Parathyroid adenoma (tissue), 2 donors: Measurements from ENCODE around the gene GLG1.

Source experiments
- H2AFZ ChIP-seq: fragments of 300-600 bp; sonication (generic); one replicate; pipeline ENCODE4 v1.7.0; 2017; ENCODE audit warnings: antibody characterized with exemption, mild to moderate bottlenecking
- H3K27ac ChIP-seq: fragments of 300-600 bp; sonication (generic); one replicate; pipeline ENCODE4 v1.7.0; 2017
- H3K27me3 ChIP-seq: fragments of 300-600 bp; sonication (generic); one replicate; pipeline ENCODE4 v1.7.0; 2017; ENCODE audit warnings: low read length; ENCODE audit not compliant: control insufficient read depth, insufficient read depth
- H3K36me3 ChIP-seq: fragments of 300-600 bp; sonication (generic); one replicate; pipeline ENCODE4 v1.7.0; 2017; ENCODE audit warnings: low read length; ENCODE audit not compliant: control insufficient read depth, insufficient read depth
- H3K4me1 ChIP-seq: fragments of 300-600 bp; sonication (generic); one replicate; pipeline ENCODE4 v1.7.0; 2017; ENCODE audit warnings: control low read depth
- H3K4me2 ChIP-seq: fragments of 300-600 bp; sonication (generic); one replicate; pipeline ENCODE4 v1.7.0; 2017; ENCODE audit warnings: low read length
- H3K4me3 ChIP-seq: fragments of 300-600 bp; sonication (generic); one replicate; pipeline ENCODE4 v1.7.0; 2017; ENCODE audit warnings: low read depth, low read length
- H3K79me2 ChIP-seq: fragments of 300-600 bp; sonication (generic); one replicate; pipeline ENCODE4 v1.7.0; 2017; ENCODE audit warnings: control low read depth
- H3K9ac ChIP-seq: fragments of 300-600 bp; sonication (generic); one replicate; pipeline ENCODE4 v1.7.0; 2017; ENCODE audit warnings: mild to moderate bottlenecking
- H3K9me3 ChIP-seq: fragments of 300-600 bp; sonication (generic); one replicate; pipeline ENCODE4 v1.7.0; 2017; ENCODE audit warnings: low read length; ENCODE audit not compliant: control insufficient read depth
- TF ChIP-seq, protein P1 (sequence below): fragments of 300-600 bp; sonication (generic); IDR thresholded peaks from one replicate; pipeline ENCODE4 v1.7.0; 2017; ENCODE audit warnings: antibody characterized with exemption, mild to moderate bottlenecking
- donor health status: primary hyperparathyroidism.

GLG1 gene

DNA sequence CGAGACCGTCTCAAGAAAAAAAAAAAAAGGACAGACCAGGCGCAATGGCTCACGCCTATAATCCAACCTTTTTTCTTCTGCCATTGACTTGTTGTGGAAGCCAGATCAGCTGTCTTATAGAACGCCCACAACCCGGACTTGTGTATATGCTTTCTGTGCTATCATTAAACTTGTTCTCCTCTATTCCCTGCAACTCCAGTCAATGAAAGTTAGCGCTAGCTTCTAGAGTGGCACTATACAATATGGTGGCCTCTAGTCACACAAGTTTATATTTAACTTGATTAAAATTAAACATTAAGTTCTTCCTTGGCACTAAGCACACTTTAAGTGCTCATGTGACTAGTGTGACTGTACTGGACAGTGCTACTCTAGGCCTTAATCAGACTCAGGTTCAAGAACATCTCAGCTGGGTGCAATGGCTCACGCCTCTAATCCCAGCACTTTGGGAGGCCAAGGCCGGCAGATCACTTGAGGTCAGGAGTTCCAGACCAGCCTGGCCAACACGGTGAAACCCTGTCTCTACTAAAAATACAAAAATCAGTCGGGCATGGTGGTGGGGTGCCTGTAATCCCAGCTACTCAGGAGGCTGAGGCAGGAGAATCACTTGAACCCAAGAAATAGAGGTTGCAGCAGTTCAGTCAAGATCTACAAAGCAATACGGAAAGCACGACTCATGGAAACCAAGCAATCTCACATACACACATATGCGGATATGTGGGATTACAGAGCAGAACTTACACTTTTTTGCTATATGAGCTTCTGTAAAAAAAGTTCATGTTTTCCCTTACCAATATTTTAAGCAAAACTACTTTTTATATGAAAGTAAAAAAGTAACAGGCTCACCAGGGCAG lies 18.8 kb upstream of the GLG1 start:
- no peak overlapping the region for H3K4me2 ChIP-seq
- H3K4me1 ChIP-seq, result peaks cover 3% of the 10 kb centered on the region
- no peaks in the 10 kb centered on the region for H3K9me3 ChIP-seq
- no peak overlapping the region for H2AFZ ChIP-seq
- no peaks in the 10 kb centered on the region for H3K27me3 ChIP-seq
- no peak overlapping the region for H3K27ac ChIP-seq
- TF ChIP-seq, protein P1, sequence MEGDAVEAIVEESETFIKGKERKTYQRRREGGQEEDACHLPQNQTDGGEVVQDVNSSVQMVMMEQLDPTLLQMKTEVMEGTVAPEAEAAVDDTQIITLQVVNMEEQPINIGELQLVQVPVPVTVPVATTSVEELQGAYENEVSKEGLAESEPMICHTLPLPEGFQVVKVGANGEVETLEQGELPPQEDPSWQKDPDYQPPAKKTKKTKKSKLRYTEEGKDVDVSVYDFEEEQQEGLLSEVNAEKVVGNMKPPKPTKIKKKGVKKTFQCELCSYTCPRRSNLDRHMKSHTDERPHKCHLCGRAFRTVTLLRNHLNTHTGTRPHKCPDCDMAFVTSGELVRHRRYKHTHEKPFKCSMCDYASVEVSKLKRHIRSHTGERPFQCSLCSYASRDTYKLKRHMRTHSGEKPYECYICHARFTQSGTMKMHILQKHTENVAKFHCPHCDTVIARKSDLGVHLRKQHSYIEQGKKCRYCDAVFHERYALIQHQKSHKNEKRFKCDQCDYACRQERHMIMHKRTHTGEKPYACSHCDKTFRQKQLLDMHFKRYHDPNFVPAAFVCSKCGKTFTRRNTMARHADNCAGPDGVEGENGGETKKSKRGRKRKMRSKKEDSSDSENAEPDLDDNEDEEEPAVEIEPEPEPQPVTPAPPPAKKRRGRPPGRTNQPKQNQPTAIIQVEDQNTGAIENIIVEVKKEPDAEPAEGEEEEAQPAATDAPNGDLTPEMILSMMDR, result no peak
- H3K9ac ChIP-seq, result no peak overlapping the region
- no peaks in the 10 kb centered on the region for H3K36me3 ChIP-seq
- H3K79me2 ChIP-seq, result no peaks in the 10 kb centered on the region
- H3K4me3 ChIP-seq, result no peak overlapping the region

DNA sequence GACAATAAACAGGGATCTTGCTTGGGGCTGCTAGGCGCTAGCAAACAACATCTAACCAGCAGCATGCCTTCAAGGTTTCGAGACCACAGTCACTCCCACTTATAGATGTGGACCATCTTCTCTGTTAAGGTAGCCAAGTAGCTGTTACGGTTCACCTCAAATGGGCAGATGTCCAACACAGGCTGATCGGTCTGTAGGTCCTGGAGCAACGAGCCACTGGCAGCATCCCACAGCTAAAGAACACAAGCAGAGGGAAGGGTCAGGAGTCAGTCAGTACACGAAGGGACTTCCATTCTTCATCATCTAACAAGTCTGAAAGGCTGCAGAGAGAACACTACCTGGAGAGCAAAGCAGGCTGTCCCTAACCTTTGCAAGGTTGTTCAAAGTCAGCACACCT lies 16.9 kb upstream of the GLG1 start:
- Histone ChIP-seq H3K4me2 (no peak overlapping the region), H2AFZ (no peak overlapping the region), H3K36me3 (no peaks in the 10 kb centered on the region), H3K79me2 (no peaks in the 10 kb centered on the region), H3K4me1 (peaks cover 3% of the 10 kb centered on the region), H3K27me3 (no peaks in the 10 kb centered on the region), H3K27ac (no peak overlapping the region), H3K4me3 (no peak overlapping the region), H3K9me3 (no peaks in the 10 kb centered on the region), H3K9ac (no peak overlapping the region)
- TF ChIP-seq, protein P1, result no peak

GRCh38 chr16:74623214-74623838 lies 16.4 kb upstream of the GLG1 start:
- no peak overlapping the region for H3K4me2 ChIP-seq
- no peak overlapping the region for H3K4me3 ChIP-seq
- no peaks in the 10 kb centered on the region for H3K36me3 ChIP-seq
- TF ChIP-seq, protein P1, result peak; percentile 59
- H3K27ac ChIP-seq, result no peak overlapping the region
- no peaks in the 10 kb centered on the region for H3K79me2 ChIP-seq
- H3K27me3 ChIP-seq, result no peaks in the 10 kb centered on the region
- no peak overlapping the region for H3K9ac ChIP-seq
- H3K4me1 ChIP-seq, result peaks cover 3% of the 10 kb centered on the region
- no peak overlapping the region for H2AFZ ChIP-seq
- no peaks in the 10 kb centered on the region for H3K9me3 ChIP-seq

DNA sequence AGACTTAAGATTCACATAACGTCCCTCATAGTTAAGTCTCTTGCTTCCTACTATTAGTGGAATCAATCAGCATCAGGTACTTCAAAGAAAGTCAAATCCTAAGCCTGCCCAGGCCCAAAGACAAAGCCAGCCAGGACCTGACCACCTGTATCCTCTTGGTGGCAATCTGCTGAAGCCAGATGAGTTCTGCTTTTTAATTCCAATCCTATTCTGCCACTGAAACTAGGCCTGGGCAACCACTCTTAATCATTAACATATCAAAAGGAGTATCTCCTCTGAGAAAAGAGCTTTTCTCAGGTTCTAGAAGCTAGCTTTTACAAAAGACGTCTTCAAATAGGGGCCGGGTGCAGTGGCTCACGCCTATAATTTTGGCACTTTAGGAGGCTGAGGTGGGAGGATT lies 15.1 kb upstream of the GLG1 start:
- Histone ChIP-seq H3K27ac (no peak overlapping the region), H3K9me3 (no peaks in the 10 kb centered on the region), H3K9ac (no peak overlapping the region), H3K4me1 (no peaks in the 10 kb centered on the region), H3K27me3 (no peaks in the 10 kb centered on the region), H3K4me3 (no peak overlapping the region), H2AFZ (no peak overlapping the region), H3K79me2 (no peaks in the 10 kb centered on the region), H3K36me3 (no peaks in the 10 kb centered on the region), H3K4me2 (no peak overlapping the region)
- TF ChIP-seq, protein P1, result no peak
